ENCODE data around the gene DDX1. TPM values are rescaled to one million over a fixed set of nuclear protein-coding genes. Genes with fewer than 3 reads are reported as not detected.

Gene DDX1
- total and polyA plus RNA-seq, 2 experiments from 2014 or later = 99.9 to 102 TPM

DNA sequence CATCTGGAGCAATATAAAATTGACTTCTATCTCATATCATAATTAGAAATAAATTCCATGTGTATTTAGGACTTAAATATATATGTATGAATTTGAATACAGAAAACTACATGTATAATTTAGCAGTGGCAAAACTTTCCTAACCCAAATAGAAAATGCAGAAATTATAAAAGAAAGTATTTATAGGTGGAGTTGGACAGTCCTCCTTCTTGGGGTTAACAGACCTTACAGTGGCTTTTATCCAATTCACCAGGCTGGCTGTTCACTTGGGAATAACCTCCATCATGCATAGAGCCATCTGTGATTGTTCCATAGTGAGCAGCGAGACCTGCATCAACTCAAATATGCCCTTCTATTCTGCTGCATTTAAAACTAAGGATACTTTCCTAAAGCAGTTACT, 8.3 kb downstream of the DDX1 start:
- H3K36me3 ChIP-seq (ENCODE audit: insufficient read depth) = peaks cover 86% of the 10 kb centered on the region
- H4K20me1 ChIP-seq (replicated peaks; ENCODE audit: insufficient read depth) = peaks cover 17% of the 10 kb centered on the region
- H3K4me1 Mint-ChIP-seq = no peaks in the 10 kb centered on the region
- no peak overlapping the region for H3K27ac Mint-ChIP-seq
- no peak for DNase-seq (ENCODE audit: low spot score)
- no peaks in the 10 kb centered on the region for H3K9me2 ChIP-seq (ENCODE audit: insufficient read depth)
- no peak overlapping the region for H2AFZ ChIP-seq
- no peaks in the 10 kb centered on the region for H3K27me3 Mint-ChIP-seq (ENCODE audit: insufficient read depth, low read depth, poor library complexity)
- no peak overlapping the region for H3K4me3 Mint-ChIP-seq
- no peaks in the 10 kb centered on the region for H3K4me1 ChIP-seq (ENCODE audit: insufficient read depth)
- H3F3A ChIP-seq (replicated peaks; ENCODE audit: low read depth) = no peaks in the 10 kb centered on the region
- no peaks in the 10 kb centered on the region for H3K27me3 ChIP-seq (ENCODE audit: insufficient read depth)
- TF ChIP-seq ZNF331 (CRISPR knock-in tag; IDR thresholded peaks at IDR 0.05; ENCODE audit: low read depth) = no peak
- no peak for TF ChIP-seq EZH2 (IDR thresholded peaks at IDR 0.05; ENCODE audit: low read depth, unreplicated experiment)
- TF ChIP-seq, protein P1, sequence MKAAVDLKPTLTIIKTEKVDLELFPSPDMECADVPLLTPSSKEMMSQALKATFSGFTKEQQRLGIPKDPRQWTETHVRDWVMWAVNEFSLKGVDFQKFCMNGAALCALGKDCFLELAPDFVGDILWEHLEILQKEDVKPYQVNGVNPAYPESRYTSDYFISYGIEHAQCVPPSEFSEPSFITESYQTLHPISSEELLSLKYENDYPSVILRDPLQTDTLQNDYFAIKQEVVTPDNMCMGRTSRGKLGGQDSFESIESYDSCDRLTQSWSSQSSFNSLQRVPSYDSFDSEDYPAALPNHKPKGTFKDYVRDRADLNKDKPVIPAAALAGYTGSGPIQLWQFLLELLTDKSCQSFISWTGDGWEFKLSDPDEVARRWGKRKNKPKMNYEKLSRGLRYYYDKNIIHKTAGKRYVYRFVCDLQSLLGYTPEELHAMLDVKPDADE (IDR thresholded peaks at IDR 0.05) = no peak
- TF ChIP-seq ZNF114 (CRISPR knock-in tag; IDR thresholded peaks at IDR 0.05) = no peak
- TF ChIP-seq, protein P2, sequence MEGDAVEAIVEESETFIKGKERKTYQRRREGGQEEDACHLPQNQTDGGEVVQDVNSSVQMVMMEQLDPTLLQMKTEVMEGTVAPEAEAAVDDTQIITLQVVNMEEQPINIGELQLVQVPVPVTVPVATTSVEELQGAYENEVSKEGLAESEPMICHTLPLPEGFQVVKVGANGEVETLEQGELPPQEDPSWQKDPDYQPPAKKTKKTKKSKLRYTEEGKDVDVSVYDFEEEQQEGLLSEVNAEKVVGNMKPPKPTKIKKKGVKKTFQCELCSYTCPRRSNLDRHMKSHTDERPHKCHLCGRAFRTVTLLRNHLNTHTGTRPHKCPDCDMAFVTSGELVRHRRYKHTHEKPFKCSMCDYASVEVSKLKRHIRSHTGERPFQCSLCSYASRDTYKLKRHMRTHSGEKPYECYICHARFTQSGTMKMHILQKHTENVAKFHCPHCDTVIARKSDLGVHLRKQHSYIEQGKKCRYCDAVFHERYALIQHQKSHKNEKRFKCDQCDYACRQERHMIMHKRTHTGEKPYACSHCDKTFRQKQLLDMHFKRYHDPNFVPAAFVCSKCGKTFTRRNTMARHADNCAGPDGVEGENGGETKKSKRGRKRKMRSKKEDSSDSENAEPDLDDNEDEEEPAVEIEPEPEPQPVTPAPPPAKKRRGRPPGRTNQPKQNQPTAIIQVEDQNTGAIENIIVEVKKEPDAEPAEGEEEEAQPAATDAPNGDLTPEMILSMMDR (conservative IDR thresholded peaks at IDR 0.05; ENCODE audit: low read depth in 2 of 2) = no peak
- TF ChIP-seq EZH2phosphoT487 (IDR thresholded peaks at IDR 0.05; ENCODE audit: unreplicated experiment) = no peak
- no peak for TF ChIP-seq STAT1 (IDR thresholded peaks at IDR 0.05; ENCODE audit: unreplicated experiment)
- no peak for TF ChIP-seq JUNB (IDR thresholded peaks at IDR 0.05; ENCODE audit: unreplicated experiment)
- TF ChIP-seq, protein P3, sequence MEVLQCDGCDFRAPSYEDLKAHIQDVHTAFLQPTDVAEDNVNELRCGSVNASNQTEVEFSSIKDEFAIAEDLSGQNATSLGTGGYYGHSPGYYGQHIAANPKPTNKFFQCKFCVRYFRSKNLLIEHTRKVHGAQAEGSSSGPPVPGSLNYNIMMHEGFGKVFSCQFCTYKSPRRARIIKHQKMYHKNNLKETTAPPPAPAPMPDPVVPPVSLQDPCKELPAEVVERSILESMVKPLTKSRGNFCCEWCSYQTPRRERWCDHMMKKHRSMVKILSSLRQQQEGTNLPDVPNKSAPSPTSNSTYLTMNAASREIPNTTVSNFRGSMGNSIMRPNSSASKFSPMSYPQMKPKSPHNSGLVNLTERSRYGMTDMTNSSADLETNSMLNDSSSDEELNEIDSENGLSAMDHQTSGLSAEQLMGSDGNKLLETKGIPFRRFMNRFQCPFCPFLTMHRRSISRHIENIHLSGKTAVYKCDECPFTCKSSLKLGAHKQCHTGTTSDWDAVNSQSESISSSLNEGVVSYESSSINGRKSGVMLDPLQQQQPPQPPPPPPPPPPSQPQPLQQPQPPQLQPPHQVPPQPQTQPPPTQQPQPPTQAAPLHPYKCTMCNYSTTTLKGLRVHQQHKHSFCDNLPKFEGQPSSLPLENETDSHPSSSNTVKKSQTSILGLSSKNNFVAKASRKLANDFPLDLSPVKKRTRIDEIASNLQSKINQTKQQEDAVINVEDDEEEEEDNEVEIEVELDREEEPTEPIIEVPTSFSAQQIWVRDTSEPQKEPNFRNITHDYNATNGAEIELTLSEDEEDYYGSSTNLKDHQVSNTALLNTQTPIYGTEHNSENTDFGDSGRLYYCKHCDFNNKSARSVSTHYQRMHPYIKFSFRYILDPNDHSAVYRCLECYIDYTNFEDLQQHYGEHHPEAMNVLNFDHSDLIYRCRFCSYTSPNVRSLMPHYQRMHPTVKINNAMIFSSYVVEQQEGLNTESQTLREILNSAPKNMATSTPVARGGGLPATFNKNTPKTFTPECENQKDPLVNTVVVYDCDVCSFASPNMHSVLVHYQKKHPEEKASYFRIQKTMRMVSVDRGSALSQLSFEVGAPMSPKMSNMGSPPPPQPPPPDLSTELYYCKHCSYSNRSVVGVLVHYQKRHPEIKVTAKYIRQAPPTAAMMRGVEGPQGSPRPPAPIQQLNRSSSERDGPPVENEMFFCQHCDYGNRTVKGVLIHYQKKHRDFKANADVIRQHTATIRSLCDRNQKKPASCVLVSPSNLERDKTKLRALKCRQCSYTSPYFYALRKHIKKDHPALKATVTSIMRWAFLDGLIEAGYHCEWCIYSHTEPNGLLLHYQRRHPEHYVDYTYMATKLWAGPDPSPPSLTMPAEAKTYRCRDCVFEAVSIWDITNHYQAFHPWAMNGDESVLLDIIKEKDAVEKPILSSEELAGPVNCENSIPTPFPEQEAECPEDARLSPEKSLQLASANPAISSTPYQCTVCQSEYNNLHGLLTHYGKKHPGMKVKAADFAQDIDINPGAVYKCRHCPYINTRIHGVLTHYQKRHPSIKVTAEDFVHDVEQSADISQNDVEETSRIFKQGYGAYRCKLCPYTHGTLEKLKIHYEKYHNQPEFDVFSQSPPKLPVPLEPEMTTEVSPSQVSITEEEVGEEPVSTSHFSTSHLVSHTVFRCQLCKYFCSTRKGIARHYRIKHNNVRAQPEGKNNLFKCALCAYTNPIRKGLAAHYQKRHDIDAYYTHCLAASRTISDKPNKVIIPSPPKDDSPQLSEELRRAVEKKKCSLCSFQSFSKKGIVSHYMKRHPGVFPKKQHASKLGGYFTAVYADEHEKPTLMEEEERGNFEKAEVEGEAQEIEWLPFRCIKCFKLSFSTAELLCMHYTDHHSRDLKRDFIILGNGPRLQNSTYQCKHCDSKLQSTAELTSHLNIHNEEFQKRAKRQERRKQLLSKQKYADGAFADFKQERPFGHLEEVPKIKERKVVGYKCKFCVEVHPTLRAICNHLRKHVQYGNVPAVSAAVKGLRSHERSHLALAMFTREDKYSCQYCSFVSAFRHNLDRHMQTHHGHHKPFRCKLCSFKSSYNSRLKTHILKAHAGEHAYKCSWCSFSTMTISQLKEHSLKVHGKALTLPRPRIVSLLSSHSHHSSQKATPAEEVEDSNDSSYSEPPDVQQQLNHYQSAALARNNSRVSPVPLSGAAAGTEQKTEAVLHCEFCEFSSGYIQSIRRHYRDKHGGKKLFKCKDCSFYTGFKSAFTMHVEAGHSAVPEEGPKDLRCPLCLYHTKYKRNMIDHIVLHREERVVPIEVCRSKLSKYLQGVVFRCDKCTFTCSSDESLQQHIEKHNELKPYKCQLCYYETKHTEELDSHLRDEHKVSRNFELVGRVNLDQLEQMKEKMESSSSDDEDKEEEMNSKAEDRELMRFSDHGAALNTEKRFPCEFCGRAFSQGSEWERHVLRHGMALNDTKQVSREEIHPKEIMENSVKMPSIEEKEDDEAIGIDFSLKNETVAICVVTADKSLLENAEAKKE (CRISPR knock-in tag; IDR thresholded peaks at IDR 0.05) = no peak
- no peaks in the 10 kb centered on the region for H3K9me3 Mint-ChIP-seq
- peaks cover 10% of the 10 kb centered on the region for H3K79me2 ChIP-seq (replicated peaks; ENCODE audit: insufficient read depth)
- peaks cover 89% of the 10 kb centered on the region for H3K36me3 Mint-ChIP-seq (ENCODE audit: low read depth)
- no peak overlapping the region for H3K27ac ChIP-seq (ENCODE audit: low read depth)
- ATAC-seq = no peak
- no peak overlapping the region for H3K4me3 ChIP-seq
- no peak overlapping the region for H3K4me2 ChIP-seq

Data from GM23338 (cell line).